IMR-90 (cell line): ENCODE data around the gene SYTL3. TPM values are rescaled to one million over a fixed set of nuclear protein-coding genes. Genes with fewer than 3 reads are reported as not detected.

ENCODE experiments used
- ATAC-seq: fragments of 200-7000 bp; cut with Tn5 transposase; 2 replicates; pipeline ENCODE4 v1.9.1; 2020; ENCODE audit warnings: low read depth, mild to moderate bottlenecking, moderate library complexity
- BruUV-seq: library from RNA; stranded (reverse); fragments of 400-500 nt; replicated peaks from 2 replicates; lab custom pipeline; 2021; lab: Mats Ljungman, UMichigan
- CTCF ChIA-PET: fragments of 300-600 bp; formaldehyde crosslinking; extraction: SDS; loops from one replicate; lab custom pipeline; 2021; ENCODE audit warnings: antibody characterized with exemption; lab: Yijun Ruan, JAX
- POLR2A ChIA-PET: fragments of 300-600 bp; sonication (Branson Sonifier 250); formaldehyde crosslinking; loops from one replicate; lab custom pipeline; 2022; ENCODE audit warnings: antibody characterized with exemption; ENCODE audit not compliant: unreplicated experiment; lab: Charles Lee
- DNase-seq: peaks from one replicate; pipeline ENCODE4 v3.0.0; 2013
- H2AFZ ChIP-seq: replicated peaks from 2 replicates; pipeline ENCODE3; 2013; ENCODE audit warnings: low read length, mild to moderate bottlenecking; ENCODE audit not compliant: poor library complexity
- H2AK5ac ChIP-seq: 2 replicates; pipeline ENCODE4 v1.6.1; 2013; ENCODE audit warnings: low read depth, low read length, inconsistent platforms
- H2AK9ac ChIP-seq: replicated peaks from 2 replicates; pipeline ENCODE3; 2013; ENCODE audit warnings: mild to moderate bottlenecking, low read depth, low read length, moderate library complexity; ENCODE audit not compliant: poor library complexity
- H2BK120ac ChIP-seq: 2 replicates; pipeline ENCODE4 v1.6.1; 2013; ENCODE audit warnings: low read depth, low read length, inconsistent platforms
- H2BK15ac ChIP-seq: 3 replicates; pipeline ENCODE4 v1.6.1; 2013; ENCODE audit warnings: low read depth, low read length, inconsistent platforms
- H2BK20ac ChIP-seq: 2 replicates; pipeline ENCODE4 v1.6.1; 2013; ENCODE audit warnings: low read depth, mild to moderate bottlenecking, inconsistent platforms, low read length, moderate library complexity
- H2BK5ac ChIP-seq: 2 replicates; pipeline ENCODE4 v1.6.1; 2013; ENCODE audit warnings: mild to moderate bottlenecking, low read depth, low read length, inconsistent platforms; ENCODE audit not compliant: poor library complexity, severe bottlenecking
- H3K14ac ChIP-seq: replicated peaks from 2 replicates; pipeline ENCODE4 v1.6.1; 2013; ENCODE audit warnings: low read depth, low read length, inconsistent platforms
- H3K18ac ChIP-seq: 2 replicates; pipeline ENCODE4 v1.6.1; 2013; ENCODE audit warnings: low read depth, low read length, control low read depth
- H3K23ac ChIP-seq: 2 replicates; pipeline ENCODE4 v1.6.1; 2013; ENCODE audit warnings: low read depth, low read length, inconsistent platforms
- H3K27ac ChIP-seq: 2 replicates; pipeline ENCODE4 v1.5.1; 2013; ENCODE audit warnings: mild to moderate bottlenecking, control low read depth, low read length; ENCODE audit not compliant: insufficient read depth
- H3K27me3 ChIP-seq: 2 replicates; pipeline ENCODE4 v1.6.1; 2013; ENCODE audit warnings: low read length; ENCODE audit not compliant: control insufficient read depth, insufficient read depth
- H3K36me3 ChIP-seq: 2 replicates; pipeline ENCODE4 v1.6.1; 2013; ENCODE audit warnings: low read length, mixed read lengths; ENCODE audit not compliant: control insufficient read depth, insufficient read depth
- H3K4ac ChIP-seq: 2 replicates; pipeline ENCODE4 v1.6.1; 2013; ENCODE audit warnings: low read depth, low read length, inconsistent platforms
- H3K4me1 ChIP-seq: 2 replicates; pipeline ENCODE4 v1.6.1; 2013; ENCODE audit warnings: low read length, mixed read lengths; ENCODE audit not compliant: control insufficient read depth, insufficient read depth
- H3K4me2 ChIP-seq: 2 replicates; pipeline ENCODE4 v1.6.1; 2013; ENCODE audit warnings: low read depth, mild to moderate bottlenecking, control low read depth, low read length, moderate library complexity
- H3K4me3 ChIP-seq: 2 replicates; pipeline ENCODE4 v1.5.1; 2013; ENCODE audit warnings: low read depth, mild to moderate bottlenecking, control low read depth, low read length, moderate library complexity; ENCODE audit not compliant: insufficient read depth
- H3K56ac ChIP-seq: 2 replicates; pipeline ENCODE4 v1.6.1; 2013; ENCODE audit warnings: low read length, inconsistent platforms; ENCODE audit not compliant: insufficient read depth; ENCODE audit errors: extremely low read depth
- H3K79me1 ChIP-seq, 2 experiments: 2 replicates each; pipeline ENCODE4 v1.6.1; 2013; ENCODE audit warnings: low read length in 2 of 2, inconsistent platforms in 1 of 2, low read depth in 1 of 2
- H3K9ac ChIP-seq: 2 replicates; pipeline ENCODE4 v1.6.1; 2013; ENCODE audit warnings: low read depth, low read length, control low read depth
- H3K9me1 ChIP-seq: 2 replicates; pipeline ENCODE4 v1.6.1; 2013; ENCODE audit warnings: low read length, inconsistent platforms; ENCODE audit not compliant: insufficient read depth
- H3K9me3 ChIP-seq: 2 replicates; pipeline ENCODE4 v1.6.1; 2013; ENCODE audit warnings: low read length; ENCODE audit not compliant: control insufficient read depth, insufficient read depth
- H4K20me1 ChIP-seq: 2 replicates; pipeline ENCODE4 v1.6.1; 2013; ENCODE audit warnings: low read length, inconsistent platforms; ENCODE audit not compliant: insufficient read depth
- H4K5ac ChIP-seq: 2 replicates; pipeline ENCODE4 v1.6.1; 2013; ENCODE audit warnings: mild to moderate bottlenecking, low read depth, low read length, control low read depth
- H4K8ac ChIP-seq, 2 experiments: 2 replicates each; pipeline ENCODE4 v1.6.1; 2013; ENCODE audit warnings: low read depth in 2 of 2, low read length in 2 of 2, control low read depth in 1 of 2, inconsistent platforms in 1 of 2
- H4K91ac ChIP-seq: 2 replicates; pipeline ENCODE4 v1.6.1; 2013; ENCODE audit warnings: low read depth, low read length, inconsistent platforms; ENCODE audit not compliant: insufficient read depth
- BHLHE40 ChIP-seq: fragments of 150-350 bp; IDR thresholded peaks from 2 replicates; pipeline ENCODE4 v1.6.1; 2016; ENCODE audit warnings: mild to moderate bottlenecking, low read depth, low read length
- CEBPB ChIP-seq: IDR thresholded peaks from 2 replicates; pipeline ENCODE4 v1.6.1; 2012; ENCODE audit warnings: low read depth, low read length, improper control_type of control experiment
- CHD1 ChIP-seq: IDR thresholded peaks from 2 replicates; pipeline ENCODE4 v1.6.1; 2012; ENCODE audit warnings: low read depth, low read length, improper control_type of control experiment
- ELK1 ChIP-seq: fragments of 150-350 bp; IDR thresholded peaks from 2 replicates; pipeline ENCODE4 v1.6.1; 2016; ENCODE audit warnings: low read depth, mild to moderate bottlenecking, low read length, moderate library complexity, borderline replicate concordance
- WGBS, 2 experiments: methylation state at CpG; one replicate each; pipeline versions ENCODE4 v1.1.5 to v1.1.7; 2013; ENCODE audit warnings: missing lambda C conversion rate in 2 of 2; ENCODE audit not compliant: insufficient read length in 1 of 2; ENCODE audit errors: extremely low coverage in 2 of 2; 5-methylcytosine and 5-hydroxymethylcytosine counted together
- dilution Hi-C: fragments of 300-500 bp; cut with HindIII; formaldehyde crosslinking; loops from one replicate; pipeline ENCODE4 v1.14.3; 2018; ENCODE audit warnings: low sequenced_read_pairs; ENCODE audit not compliant: unreplicated experiment
- in situ Hi-C: fragments of 300-500 bp; cut with MboI; formaldehyde crosslinking; loops from 3 replicates; pipeline ENCODE4 v1.14.3; 2019; ENCODE audit warnings: low sequenced_read_pairs, inconsistent platforms, mixed read lengths
- intact Hi-C: fragments of 100-400 bp; cut with micrococcal nuclease; formaldehyde crosslinking; loops from 2 replicates; pipeline ENCODE4 v1.10.0; 2022
- polyA plus RNA-seq, 3 experiments: library from polyadenylated mRNA; depleted of rRNA; stranded (reverse); fragments of >200 nt; gene quantifications; 2 replicates each; pipeline ENCODE4 v1.2.3, GENCODE V29; 2012; ENCODE audit warnings: low replicate concordance in 1 of 3
- total RNA-seq: library from RNA; depleted of rRNA; stranded (reverse); fragments of >200 nt; gene quantifications from 2 replicates; pipeline ENCODE4 v1.2.3, GENCODE V29; 2012

The SYTL3 gene
- total and polyA plus RNA-seq, 2 of the 4 experiments (the other 2 are of a cell fraction) = 2.9 to 4.3 TPM

GRCh38 chr6:158766621-158767455 lies 117.0 kb downstream of the SYTL3 start:
- H2AFZ ChIP-seq = no peak overlapping the region
- no peak overlapping the region for H2AK5ac ChIP-seq
- no peaks in the 10 kb centered on the region for H3K9me3 ChIP-seq
- H4K91ac ChIP-seq = no peak overlapping the region
- H3K14ac ChIP-seq = no peak overlapping the region
- intact Hi-C loops (no loop called here), in situ Hi-C loops (no loop called here), dilution Hi-C loops (no loop called here)
- H2BK5ac ChIP-seq = no peak overlapping the region
- H3K79me1 ChIP-seq = no peaks in the 10 kb centered on the region; a peak in 1 of 4 replicates
- no peak overlapping the region for H4K5ac ChIP-seq
- ChIA-PET CTCF (no interaction called here), POLR2A (interaction anchor here (0.6 kb wide), 1 partner anchor 24 kb away, joined by 4 read pairs; no protein-coding TSS in a partner anchor)
- no peak overlapping the region for H3K4me3 ChIP-seq
- no peaks in the 10 kb centered on the region for H4K20me1 ChIP-seq
- no peak overlapping the region for H3K56ac ChIP-seq
- peaks cover 62% of the 10 kb centered on the region for H3K36me3 ChIP-seq
- no TSS peak for BruUV-seq
- peaks cover 8% of the 10 kb centered on the region; the same call in 1 of the 2 replicates for H3K9me1 ChIP-seq
- ATAC-seq = no peak
- H4K8ac ChIP-seq = no peak overlapping the region
- H3K4ac ChIP-seq = no peak overlapping the region
- H2BK120ac ChIP-seq = no peak overlapping the region
- H3K27me3 ChIP-seq = no peaks in the 10 kb centered on the region
- H2BK15ac ChIP-seq = no peak overlapping the region
- no peak overlapping the region for H2AK9ac ChIP-seq
- H3K18ac ChIP-seq = no peak overlapping the region
- H3K4me2 ChIP-seq = no peak overlapping the region
- no peak overlapping the region for H3K23ac ChIP-seq
- H3K27ac ChIP-seq = no peak overlapping the region
- DNase-seq = no peak
- TF ChIP-seq CHD1 = no peak
- no peak for TF ChIP-seq CEBPB
- no peak for TF ChIP-seq BHLHE40
- TF ChIP-seq ELK1 = no peak
- 92% methylated on average over 7 of the region's 38 CpGs; no CpG with 5 or more reads in 1 of the 2 experiments for WGBS, 2 experiments
- H3K9ac ChIP-seq = no peak overlapping the region
- H3K4me1 ChIP-seq = no peaks in the 10 kb centered on the region
- H2BK20ac ChIP-seq = no peak overlapping the region
